Measurements from ENCODE around the gene CHST11.

GRCh38 chr12:104769144-104769561 is 312.4 kb downstream of the CHST11 start:
- TF ChIP-seq CREB1 (IDR thresholded peaks at IDR 0.05; ENCODE audit: low read depth) = no peak
- TF ChIP-seq SUZ12 (IDR thresholded peaks at IDR 0.05; ENCODE audit: unreplicated experiment) = no peak
- no peak for TF ChIP-seq FOXK2 (IDR thresholded peaks at IDR 0.05)
- TF ChIP-seq POLR2A (IDR thresholded peaks at IDR 0.05; ENCODE audit: low read depth, low read length) = no peak
- TF ChIP-seq, protein P1, sequence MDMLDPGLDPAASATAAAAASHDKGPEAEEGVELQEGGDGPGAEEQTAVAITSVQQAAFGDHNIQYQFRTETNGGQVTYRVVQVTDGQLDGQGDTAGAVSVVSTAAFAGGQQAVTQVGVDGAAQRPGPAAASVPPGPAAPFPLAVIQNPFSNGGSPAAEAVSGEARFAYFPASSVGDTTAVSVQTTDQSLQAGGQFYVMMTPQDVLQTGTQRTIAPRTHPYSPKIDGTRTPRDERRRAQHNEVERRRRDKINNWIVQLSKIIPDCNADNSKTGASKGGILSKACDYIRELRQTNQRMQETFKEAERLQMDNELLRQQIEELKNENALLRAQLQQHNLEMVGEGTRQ (IDR thresholded peaks at IDR 0.05; ENCODE audit: borderline replicate concordance, low read depth, low read length) = no peak
- TF ChIP-seq, protein P2, sequence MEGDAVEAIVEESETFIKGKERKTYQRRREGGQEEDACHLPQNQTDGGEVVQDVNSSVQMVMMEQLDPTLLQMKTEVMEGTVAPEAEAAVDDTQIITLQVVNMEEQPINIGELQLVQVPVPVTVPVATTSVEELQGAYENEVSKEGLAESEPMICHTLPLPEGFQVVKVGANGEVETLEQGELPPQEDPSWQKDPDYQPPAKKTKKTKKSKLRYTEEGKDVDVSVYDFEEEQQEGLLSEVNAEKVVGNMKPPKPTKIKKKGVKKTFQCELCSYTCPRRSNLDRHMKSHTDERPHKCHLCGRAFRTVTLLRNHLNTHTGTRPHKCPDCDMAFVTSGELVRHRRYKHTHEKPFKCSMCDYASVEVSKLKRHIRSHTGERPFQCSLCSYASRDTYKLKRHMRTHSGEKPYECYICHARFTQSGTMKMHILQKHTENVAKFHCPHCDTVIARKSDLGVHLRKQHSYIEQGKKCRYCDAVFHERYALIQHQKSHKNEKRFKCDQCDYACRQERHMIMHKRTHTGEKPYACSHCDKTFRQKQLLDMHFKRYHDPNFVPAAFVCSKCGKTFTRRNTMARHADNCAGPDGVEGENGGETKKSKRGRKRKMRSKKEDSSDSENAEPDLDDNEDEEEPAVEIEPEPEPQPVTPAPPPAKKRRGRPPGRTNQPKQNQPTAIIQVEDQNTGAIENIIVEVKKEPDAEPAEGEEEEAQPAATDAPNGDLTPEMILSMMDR (IDR thresholded peaks at IDR 0.05 in 2 of 3, conservative IDR thresholded peaks at IDR 0.05 in 1 of 3; ENCODE audit: control insufficient read depth in 2 of 3, extremely low read depth in 1 of 3, insufficient read depth in 1 of 3, low read depth in 3 of 3, low read length in 3 of 3) = no peak
- no peak for TF ChIP-seq RELA (IDR thresholded peaks at IDR 0.05; ENCODE audit: borderline replicate concordance, partially characterized antibody)
- no peak for TF ChIP-seq TCF7 (IDR thresholded peaks at IDR 0.05; ENCODE audit: borderline replicate concordance)
